NCI-H82 treated with DMSO at 0.1 percent for 48 hours (cell line): ENCODE measurements around the gene APOO.

Experiments
- DNase-seq: peaks from one replicate; lab custom pipeline; 2025; ENCODE audit not compliant: unreplicated experiment; lab: John Stamatoyannopoulos, UW

Gene APOO

DNA sequence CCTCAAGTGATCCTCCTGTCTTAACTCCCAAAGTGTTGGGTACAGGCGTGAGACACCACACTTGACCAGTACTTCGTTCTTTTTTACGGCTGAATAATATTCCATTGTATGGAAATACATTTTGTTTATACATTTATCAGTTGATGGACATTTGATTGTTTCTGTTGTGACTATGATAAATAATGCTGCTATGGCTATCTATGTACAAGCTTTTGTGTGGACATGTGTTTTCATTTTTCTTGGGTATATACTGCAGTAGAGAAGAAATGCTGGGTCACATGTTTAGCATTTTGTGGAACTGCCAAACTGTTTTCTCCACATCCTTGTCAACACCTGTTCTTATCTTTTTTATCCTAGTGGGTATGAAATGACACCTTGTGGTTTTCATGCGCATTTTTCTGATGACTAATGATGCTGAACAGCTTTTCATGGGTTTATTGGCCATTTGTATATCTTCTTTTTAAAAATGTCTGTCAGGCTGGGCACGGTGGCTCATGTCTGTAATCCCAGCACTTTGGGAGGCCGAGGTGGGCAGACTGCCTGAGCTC lies 87.4 kb downstream of the APOO start:
- no peak for DNase-seq

DNA sequence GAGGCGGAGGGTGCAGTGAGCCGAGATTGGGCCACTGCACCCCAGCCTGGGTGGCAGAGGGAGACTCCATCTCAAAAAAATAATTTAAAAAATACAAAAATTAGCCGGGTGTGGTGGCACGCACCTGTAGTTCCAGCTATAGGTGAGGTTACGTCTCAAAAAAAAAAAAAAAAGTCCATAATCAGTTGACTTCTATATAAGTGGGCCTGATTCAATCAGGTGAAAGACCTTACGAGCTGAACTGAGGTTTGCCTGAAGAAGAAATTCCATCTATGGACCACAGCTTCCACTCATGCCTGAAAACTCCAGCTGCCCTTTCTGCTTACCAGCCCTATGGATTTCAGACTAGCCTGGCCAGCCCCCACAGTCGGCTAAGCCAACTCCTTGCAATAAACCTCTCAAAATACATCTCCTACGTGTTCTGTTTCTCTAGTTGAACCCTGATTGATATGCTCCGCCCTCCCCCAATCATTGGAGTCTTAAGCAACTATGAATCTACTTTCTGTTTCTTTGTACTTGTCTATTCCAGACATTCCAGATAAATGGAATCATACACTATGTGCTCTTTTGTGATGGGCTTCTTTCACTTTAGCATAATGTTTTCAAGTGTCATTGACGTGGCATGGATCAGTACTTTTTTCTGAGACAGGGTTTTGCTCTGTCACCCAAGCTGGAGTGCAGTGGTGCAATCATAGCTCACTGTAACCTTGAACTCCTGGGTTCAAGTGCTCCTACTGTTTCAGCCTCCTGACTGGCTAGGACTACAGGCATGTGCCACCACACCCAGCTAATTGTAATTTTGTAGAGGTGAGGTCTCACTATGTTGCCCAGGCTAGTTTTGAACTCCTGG lies 88.1 kb downstream of the APOO start:
- no peak for DNase-seq

DNA sequence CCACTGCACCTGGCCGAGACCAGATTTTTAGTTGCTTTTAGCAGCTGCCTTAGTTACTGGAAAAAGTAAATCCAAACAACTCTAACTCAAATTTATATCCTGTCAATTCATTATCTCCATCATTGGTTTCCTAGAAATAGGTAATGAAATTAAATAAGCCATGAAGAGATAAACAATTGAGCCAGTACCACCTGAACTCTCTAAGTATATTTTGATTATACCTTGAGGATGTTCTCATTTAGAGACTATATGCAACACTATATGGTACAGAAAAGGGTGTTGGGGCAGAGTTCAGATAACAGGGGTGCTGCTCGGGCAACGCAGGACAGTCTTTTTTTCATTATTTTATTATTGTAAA lies 89.8 kb downstream of the APOO start:
- DNase-seq = no peak

DNA sequence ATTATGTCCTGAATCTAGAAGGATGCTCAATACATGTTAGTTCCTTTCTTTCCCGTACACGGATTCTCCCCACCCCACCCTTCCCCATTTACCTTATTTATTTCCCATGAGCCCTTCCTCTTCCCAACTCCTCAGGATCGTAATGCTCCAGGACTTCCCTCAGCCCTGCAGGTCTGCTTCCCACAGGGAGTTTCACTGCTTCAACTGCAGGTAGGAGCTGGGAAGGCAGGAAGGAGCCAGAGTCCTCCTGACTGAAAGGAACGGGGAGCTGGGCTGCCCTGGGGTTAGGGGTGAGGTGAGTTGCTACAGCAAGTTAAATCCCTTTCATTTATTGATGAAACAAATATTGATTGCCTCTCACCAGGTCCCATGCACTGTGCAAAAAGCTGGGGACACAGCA lies 91.6 kb downstream of the APOO start:
- no peak for DNase-seq

DNA sequence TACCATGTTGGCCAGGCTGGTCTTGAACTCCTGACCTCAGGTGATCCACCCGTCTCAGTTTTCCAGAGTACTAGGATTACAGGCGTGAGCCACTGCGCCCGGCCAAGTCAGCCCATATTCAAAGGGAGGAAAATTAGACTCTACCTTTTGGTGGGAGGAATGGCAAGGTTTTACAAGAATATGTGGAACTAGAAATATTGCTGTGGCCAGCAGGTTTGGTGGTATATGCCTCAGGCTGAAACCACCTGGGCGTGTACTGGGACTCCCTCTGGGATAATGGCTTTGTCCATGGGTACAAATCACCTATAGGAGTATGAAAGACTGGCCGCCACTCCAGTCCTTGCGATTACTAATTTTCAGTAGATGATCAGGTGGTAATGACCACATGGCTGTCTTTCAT lies 92.4 kb downstream of the APOO start:
- DNase-seq = no peak

DNA sequence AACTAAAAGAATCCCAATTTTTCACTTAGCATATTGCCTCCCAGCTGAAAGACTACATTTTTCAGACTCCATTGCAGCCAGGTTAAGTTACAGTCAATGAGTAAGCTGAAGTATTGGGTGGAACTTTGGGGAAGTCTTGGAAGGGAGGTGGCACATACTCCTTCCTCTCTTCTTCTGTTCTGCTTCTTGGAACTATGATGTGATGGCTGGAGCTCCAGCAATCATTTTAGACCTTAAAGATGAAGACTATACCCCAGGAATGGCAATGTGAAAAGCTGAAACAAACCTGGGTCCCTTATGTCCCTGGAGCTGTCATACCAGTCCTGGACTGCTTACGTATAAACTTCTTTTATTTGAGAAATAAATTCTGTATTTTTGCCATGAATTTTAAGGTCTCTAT lies 93.9 kb downstream of the APOO start:
- DNase-seq = no peak

DNA sequence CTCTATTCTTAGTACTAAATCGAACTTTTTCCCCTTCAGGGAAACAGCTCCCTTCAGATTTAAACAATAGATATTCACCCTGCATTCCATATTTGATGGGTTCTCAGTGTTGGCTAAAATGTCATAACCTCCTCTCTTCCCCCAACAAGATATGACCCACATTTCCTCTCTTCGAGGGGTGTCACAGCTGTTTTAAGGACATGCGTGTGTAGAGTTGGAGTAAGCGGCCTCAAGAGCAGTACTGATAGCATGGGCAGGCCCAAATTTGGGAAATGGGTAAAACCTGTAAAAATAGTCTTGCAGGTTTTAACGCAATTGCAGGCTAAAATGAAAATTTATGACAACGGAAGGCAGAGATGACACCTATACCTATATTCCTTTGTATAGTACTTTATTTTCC lies 96.1 kb downstream of the APOO start:
- no peak for DNase-seq

DNA sequence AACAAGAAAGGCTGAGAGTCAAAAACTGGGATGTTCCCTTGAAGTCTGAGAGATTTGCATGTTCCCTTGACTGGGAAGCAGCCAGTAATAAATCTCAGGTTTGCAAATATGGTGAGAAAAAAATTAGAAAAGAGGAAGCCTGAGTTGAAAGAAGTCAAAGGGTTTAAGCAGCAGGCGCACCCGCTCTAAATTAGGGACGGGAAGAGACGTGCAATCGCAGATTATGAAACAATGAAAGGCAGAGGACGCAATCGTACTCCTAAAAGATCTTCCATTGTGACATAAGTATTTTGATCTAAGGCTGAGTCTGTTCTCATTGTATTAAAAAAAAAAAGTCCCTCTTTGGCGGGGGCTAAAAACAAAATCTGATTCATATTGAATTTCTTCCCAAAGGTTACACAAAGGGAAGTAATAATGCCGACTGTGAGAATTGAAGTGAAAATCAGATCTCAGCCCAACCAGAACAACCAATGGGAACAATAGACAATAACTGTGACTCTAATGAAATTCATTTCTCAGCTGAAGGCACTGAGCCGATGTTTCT lies 96.6 kb downstream of the APOO start:
- DNase-seq = no peak

DNA sequence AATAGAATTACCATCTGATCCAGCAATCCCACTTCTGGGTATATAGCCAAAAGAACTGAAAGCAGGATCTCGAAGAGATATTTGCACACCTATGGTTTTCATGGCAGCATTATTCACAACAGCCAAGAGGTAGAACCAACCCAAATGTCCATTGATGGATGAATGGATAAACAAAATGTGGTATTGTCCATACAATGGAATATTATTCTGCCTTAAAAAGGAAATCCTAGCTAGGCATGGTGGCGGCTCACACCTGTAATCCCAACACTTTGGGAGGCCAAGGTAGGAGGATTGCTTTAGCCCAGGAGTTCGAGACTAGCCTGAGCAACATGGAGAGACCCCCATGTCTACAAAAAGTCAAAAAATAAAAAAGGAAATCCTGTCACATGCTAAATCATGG lies 97.5 kb downstream of the APOO start:
- no peak for DNase-seq

DNA sequence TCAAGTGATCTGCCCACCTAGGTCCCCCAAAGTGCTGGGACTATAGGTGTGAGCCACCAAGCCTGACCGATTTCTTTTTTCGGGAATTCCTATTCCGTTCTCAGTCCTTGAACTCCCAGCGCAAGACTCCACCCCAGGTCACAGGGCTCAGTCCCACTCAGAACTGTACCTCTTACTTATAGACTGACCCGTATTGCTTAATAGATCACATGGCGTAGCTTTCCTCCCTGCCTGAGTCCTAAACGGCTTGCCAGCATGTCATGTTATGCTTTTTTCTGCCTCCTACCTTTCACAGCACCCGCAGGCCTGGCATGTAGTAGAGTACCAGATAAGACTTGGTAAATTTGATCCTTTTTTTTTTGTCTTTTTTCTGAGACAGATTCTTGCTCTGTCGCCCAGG lies 102.3 kb downstream of the APOO start:
- DNase-seq = no peak

DNA sequence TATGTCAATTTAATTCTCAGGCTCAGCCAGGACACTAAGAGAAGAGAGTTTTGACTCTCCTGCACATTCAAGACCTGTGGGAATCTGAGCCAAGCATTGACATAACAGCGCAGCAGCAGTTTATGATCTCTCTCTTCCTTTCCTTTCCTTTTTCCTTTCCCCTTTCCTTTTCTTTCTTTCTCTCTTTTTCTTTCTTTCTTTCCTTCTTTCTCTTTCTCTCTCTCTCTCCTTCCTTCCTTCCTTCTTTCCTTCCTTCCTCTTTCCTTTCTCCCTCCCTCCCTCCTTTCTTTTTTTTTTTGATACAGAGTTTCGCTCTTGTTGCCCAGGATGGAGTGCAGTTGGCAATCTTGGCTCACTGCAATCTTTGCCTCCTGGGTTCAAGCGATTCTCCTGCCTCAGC lies 103.2 kb downstream of the APOO start:
- DNase-seq = no peak

DNA sequence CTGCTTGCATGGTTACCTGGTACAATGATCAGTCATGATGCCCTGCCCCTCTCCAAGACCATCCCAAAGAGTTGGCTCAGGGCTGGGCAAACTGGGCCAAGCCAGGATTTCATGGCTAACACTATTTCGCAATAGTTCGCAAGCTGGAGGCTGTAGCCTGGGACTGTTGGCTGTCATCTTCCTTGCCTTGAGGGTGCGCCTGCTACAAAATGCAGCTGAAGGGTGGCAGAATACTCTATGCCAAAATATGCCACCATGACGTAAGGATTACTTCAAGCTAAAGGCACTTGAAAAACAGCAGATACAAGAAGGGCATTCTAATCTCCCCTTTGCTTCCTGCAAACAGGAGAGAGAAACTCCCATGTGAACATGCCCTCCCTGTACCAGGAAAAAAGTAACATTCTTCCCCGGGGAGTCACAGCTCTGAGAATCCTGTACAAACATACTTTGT lies 103.8 kb downstream of the APOO start:
- DNase-seq = no peak

DNA sequence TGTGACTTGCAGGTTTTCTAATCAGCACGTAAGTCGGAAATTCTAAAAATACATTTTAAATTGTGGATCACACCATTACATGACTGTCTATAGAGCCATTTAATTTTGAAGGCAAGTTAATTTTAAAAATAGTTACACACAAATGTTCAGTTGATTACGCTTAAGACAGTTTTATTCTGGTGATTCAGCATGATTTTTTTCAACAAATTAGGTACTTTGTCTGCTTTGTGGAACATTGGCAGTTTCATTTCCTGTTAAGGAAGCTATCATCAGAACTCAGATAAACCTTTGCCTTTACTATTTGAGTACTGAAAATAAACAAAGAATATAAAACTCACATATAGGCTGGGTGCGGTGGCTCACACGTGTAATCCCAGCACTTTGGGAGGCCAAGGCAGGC lies 105.3 kb downstream of the APOO start:
- no peak for DNase-seq

DNA sequence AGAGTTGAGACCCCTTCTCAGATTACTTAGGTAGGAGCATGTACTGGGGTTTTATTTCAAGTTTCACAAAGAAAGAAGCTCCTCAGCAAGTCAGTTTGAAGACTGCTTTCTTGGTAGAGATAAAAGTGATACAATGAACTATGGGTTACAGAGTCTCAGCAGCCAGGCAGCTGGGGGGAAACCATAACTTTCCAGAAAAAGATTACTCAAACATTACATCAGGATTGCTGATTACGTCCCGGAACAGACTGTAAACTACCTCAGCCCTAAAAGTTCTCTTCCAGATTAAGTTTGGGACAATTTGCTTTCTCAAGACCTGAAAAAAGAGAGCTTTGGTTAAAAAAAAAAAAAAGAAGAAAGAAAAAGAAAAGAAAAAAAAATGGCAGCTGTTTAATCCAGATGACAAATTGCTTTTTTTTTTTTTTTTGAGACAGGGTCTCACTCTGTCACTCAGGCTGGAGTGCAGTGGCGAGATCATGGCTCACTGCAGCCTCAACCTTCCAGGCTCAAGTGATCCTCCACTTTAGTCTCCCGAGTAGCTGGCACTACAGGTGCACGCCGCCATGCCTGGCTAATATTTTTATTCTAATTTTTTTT lies 108.2 kb downstream of the APOO start:
- DNase-seq = no peak

DNA sequence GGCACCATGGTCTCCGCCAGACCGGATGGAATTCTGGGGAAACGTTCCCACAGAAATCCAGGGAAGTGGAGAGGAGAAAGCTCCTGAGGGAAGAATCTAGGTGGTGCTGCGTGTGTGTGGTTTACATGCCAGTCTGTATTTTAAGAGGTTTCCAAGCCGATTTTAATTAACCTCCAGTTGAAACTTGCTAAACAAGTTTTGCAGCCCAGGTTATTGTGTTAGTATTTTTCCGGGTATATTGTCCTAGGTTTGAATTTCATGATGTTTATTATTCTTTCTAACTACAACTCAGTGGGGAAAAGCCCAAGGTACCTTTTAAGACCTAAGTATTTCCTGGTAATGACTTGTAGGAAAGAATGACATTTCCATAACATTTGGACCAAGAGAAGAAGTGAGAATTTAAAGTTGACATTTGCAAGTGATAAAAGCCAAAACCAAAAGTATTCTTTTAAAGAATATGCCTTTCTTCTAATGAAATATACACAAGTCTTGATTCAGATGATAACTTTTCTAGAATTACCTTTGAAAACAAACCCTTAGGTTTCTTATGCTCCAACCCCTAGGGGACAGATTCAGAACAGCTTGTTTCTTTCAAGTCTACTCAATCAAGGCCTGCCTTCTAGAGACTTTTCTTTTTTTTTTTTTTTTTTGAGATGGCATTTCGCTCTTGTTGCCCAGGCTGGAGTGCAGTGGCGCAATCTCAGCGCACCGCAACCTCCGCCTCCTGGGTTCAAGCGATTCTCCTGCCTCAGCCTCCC lies 110.2 kb downstream of the APOO start:
- no peak for DNase-seq

DNA sequence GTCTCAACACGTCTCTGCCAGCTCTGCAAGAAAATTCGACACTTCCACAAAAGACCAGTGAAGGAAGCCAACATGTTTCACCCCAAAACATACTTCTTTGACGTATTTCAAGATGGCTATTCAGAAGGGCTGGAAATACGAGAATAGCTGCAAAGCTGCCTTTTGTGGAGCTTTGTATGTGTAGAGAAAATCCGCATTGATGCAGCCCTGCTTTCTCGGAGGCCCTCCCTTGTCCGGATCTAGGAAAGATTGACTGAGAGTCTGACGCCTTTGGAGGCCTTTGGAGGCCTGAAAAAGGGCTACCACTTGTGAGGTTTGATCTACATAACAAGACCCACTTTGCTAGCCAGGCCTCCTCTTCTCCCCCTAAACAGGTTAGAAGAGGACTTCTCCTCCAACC lies 112.5 kb downstream of the APOO start:
- no peak for DNase-seq

DNA sequence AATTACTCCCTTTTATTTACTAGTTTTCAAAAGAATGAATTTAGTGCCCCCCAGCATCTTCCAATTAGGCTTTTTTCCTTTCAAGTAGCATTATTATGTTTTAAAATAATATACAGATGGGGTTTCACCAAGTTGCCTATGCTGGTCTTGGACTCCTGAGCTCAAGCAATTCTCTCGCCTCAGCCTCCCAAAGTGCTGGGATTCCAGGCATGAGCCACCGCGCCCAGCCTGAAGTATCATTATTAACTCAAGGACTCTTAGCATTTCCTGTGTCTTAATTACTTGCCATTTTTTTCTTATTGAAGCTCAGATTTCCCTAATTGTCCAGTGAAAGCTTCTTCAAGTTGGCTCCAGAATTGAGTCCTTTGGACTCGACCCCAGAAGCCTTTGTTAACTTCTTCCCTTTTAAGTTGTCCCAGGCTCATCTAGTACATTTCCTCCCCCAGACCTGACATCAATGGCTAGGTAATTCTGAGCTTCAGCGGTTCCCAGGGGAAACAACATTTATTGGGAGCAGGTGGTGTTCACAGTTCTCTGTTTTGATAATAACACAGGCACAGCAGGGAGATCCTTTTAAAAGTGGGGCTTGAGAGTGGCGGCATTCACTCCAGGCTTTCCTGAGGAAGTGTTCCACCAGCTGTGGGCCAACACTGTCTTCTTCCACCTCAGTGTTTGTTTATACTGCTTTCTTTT lies 114.7 kb downstream of the APOO start:
- no peak for DNase-seq

DNA sequence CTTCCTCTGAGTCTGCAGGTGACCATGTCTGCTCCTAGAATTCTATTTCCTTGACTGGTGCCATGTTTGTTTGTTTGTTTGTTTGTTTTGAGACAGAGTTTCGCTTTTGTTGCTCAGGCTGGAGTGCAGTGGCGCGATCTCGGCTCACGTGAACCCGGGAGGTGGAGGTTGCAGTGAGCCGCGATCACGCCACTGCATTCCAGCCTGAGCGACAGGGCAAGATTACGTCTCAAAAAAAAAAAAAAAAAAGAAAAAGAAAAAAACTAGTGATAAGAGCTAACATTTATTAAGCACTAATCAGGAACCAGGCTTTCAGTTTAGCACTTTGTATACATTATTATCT lies 117.6 kb downstream of the APOO start:
- DNase-seq = no peak

DNA sequence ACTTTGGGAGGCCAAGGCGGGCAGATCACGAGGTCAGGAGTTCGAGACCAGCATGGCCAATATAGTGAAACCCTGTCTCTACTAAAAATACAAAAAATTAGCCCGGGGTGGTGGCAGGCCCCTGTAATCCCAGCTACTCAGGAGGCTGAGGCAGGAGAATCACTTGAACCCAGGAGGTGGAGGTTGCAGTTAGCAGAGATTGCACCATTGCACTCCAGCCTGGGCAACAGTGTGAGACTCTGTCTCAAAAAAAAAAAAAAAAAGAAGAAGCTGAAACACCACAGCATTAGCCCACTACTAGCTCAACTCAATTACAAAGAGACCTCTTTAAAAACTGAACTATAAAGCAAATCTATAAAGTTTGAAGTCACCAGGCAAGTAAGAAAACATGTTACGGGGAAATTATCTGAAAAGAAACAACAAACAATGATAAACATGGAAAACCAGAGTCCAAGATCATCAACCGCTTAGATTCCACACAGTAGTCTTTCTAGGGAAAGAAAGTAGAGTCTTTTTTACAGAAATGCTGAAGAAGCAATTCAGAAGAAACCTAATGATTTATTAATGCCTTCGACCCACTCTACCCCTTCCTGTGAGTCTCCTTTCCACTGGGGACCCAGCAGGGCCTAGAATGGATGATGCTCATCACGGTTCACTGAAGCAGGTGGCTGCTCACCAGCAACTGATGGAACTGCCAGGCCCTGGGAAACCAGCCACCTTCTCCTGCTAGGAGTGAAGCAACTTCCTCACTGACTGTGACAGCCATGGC lies 118.2 kb downstream of the APOO start:
- no peak for DNase-seq

DNA sequence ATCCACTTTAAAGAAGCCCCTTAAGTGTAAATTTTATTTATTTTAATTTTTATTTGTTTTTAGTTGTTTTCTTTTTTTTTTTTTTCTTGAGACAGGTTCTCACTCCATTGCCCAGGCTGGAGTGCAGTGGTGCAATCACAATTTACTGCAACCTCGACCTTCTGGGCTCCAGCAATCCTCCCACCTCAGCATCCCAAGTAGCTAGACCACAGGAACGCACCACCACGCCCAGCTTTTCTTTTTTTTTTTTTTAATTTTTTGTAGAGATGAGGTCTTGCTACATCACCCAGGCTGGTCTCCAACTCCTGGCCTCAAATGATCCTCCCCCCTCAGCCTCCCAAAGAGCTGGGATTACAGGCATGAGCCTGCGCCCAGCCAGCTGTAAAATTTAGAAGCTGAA lies 118.8 kb downstream of the APOO start:
- no peak for DNase-seq
